ENCODE data around the gene SLC8A3.

SLC8A3 gene

GRCh38 chr14:70080076-70080475, 108.7 kb downstream of the SLC8A3 start:
- Histone ChIP-seq H4K91ac (ENCODE audit: low read depth, low read length) (no peak overlapping the region), H2AK5ac (ENCODE audit: low read length) (no peak overlapping the region), H3K27ac (ENCODE audit: low read depth, low read length) (no peak overlapping the region), H2AFZ (ENCODE audit: insufficient read depth, low read length, poor library complexity) (no peak overlapping the region), H3K9me3 (ENCODE audit: insufficient read depth, low read depth, low read length) (no peaks in the 10 kb centered on the region), H3K4me3 (ENCODE audit: low read depth, low read length) (no peak overlapping the region), H3K4me2 (ENCODE audit: low read length) (no peak overlapping the region), H2BK12ac (ENCODE audit: low read length) (no peak overlapping the region), H3K18ac (ENCODE audit: low read length) (no peak overlapping the region), H3K4ac (ENCODE audit: low read depth, low read length) (no peak overlapping the region), H3K27me3 (ENCODE audit: insufficient read depth, low read length) (no peaks in the 10 kb centered on the region), H2BK5ac (ENCODE audit: low read depth, low read length, poor library complexity) (no peak overlapping the region), H3K23ac (ENCODE audit: low read length) (no peak overlapping the region), H3K14ac (ENCODE audit: low read length) (no peak overlapping the region), H3K9ac (ENCODE audit: low read length) (no peak overlapping the region), H3K36me3 (ENCODE audit: control insufficient read depth in 1 of 2, insufficient read depth in 2 of 2, low read length in 2 of 2) (no peaks in the 10 kb centered on the region), H4K8ac (ENCODE audit: low read depth, low read length) (no peak overlapping the region), H3K4me1 (ENCODE audit: control insufficient read depth in 1 of 2, insufficient read depth in 2 of 2, low read length in 2 of 2) (no peaks in the 10 kb centered on the region), H2BK120ac (ENCODE audit: insufficient read depth, low read length, poor library complexity) (no peak overlapping the region), H3K79me1 (ENCODE audit: low read length) (no peaks in the 10 kb centered on the region), H4K12ac (ENCODE audit: low read depth, low read length) (no peak overlapping the region), H3K79me2 (ENCODE audit: control insufficient read depth, insufficient read depth, low read length, poor library complexity) (no peaks in the 10 kb centered on the region)
- no peak for DNase-seq
- no CpG with 5 or more reads among the region's 6 CpGs for WGBS (ENCODE audit: extremely low coverage, insufficient coverage, insufficient read length)

- Histone ChIP-seq H3K36me3 (ENCODE audit: control insufficient read depth in 1 of 2, insufficient read depth in 2 of 2, low read length in 2 of 2) (no peaks in the 10 kb centered on the region), H4K8ac (ENCODE audit: low read depth, low read length) (no peak overlapping the region), H3K79me1 (ENCODE audit: low read length) (no peaks in the 10 kb centered on the region), H2AK5ac (ENCODE audit: low read length) (no peak overlapping the region), H3K27ac (ENCODE audit: low read depth, low read length) (no peak overlapping the region), H2BK5ac (ENCODE audit: low read depth, low read length, poor library complexity) (no peak overlapping the region), H3K9me3 (ENCODE audit: insufficient read depth, low read depth, low read length) (no peaks in the 10 kb centered on the region), H4K12ac (ENCODE audit: low read depth, low read length) (no peak overlapping the region), H2AFZ (ENCODE audit: insufficient read depth, low read length, poor library complexity) (no peak overlapping the region), H2BK120ac (ENCODE audit: insufficient read depth, low read length, poor library complexity) (no peak overlapping the region), H3K14ac (ENCODE audit: low read length) (no peak overlapping the region), H3K4ac (ENCODE audit: low read depth, low read length) (no peak overlapping the region), H2BK12ac (ENCODE audit: low read length) (no peak overlapping the region), H3K4me1 (ENCODE audit: control insufficient read depth in 1 of 2, insufficient read depth in 2 of 2, low read length in 2 of 2) (no peaks in the 10 kb centered on the region), H3K23ac (ENCODE audit: low read length) (no peak overlapping the region), H3K4me2 (ENCODE audit: low read length) (no peak overlapping the region), H3K9ac (ENCODE audit: low read length) (no peak overlapping the region), H3K4me3 (ENCODE audit: low read depth, low read length) (no peak overlapping the region), H3K79me2 (ENCODE audit: control insufficient read depth, insufficient read depth, low read length, poor library complexity) (no peaks in the 10 kb centered on the region), H4K91ac (ENCODE audit: low read depth, low read length) (no peak overlapping the region), H3K18ac (ENCODE audit: low read length) (no peak overlapping the region), H3K27me3 (ENCODE audit: insufficient read depth, low read length) (no peaks in the 10 kb centered on the region)
- DNase-seq: no peak
Measured at GRCh38 chr14:70078329-70078728, 110.4 kb downstream of the SLC8A3 start.

- no peaks in the 10 kb centered on the region for H3K79me1 ChIP-seq (ENCODE audit: low read length)
Measured at GRCh38 chr14:70077720-70078119, 111.0 kb downstream of the SLC8A3 start.

DNA sequence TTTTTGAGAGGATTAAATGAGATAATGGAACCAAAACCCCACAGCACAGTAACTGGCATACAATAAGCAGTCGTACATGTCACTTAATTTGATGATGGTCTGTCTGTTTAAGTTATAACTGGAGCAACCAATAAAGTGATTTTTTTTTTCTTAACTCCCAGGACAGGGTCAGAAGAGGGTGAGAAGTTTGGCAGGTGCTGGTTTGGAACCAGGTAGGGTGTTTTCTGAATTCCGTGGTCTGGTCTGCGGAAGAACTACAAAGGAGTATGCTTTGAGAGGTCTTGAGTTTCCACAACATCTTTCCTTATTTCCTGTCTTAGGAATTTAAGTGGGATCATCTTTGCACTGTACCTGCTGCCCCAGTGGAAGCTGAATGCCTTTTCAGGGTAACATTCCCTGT, 111.7 kb downstream of the SLC8A3 start:
- Histone ChIP-seq H3K23ac (ENCODE audit: low read length) (no peak overlapping the region), H3K27me3 (ENCODE audit: insufficient read depth, low read length) (no peaks in the 10 kb centered on the region), H3K36me3 (ENCODE audit: control insufficient read depth in 1 of 2, insufficient read depth in 2 of 2, low read length in 2 of 2) (no peaks in the 10 kb centered on the region), H3K4ac (ENCODE audit: low read depth, low read length) (no peak overlapping the region), H3K9me3 (ENCODE audit: insufficient read depth, low read depth, low read length) (no peaks in the 10 kb centered on the region), H3K4me3 (ENCODE audit: low read depth, low read length) (no peak overlapping the region), H3K14ac (ENCODE audit: low read length) (no peak overlapping the region), H4K91ac (ENCODE audit: low read depth, low read length) (no peak overlapping the region), H4K8ac (ENCODE audit: low read depth, low read length) (no peak overlapping the region), H3K27ac (ENCODE audit: low read depth, low read length) (no peak overlapping the region), H2AK5ac (ENCODE audit: low read length) (no peak overlapping the region), H3K79me1 (ENCODE audit: low read length) (no peaks in the 10 kb centered on the region), H3K18ac (ENCODE audit: low read length) (no peak overlapping the region), H4K12ac (ENCODE audit: low read depth, low read length) (no peak overlapping the region), H2AFZ (ENCODE audit: insufficient read depth, low read length, poor library complexity) (no peak overlapping the region), H3K4me1 (ENCODE audit: control insufficient read depth in 1 of 2, insufficient read depth in 2 of 2, low read length in 2 of 2) (no peaks in the 10 kb centered on the region), H3K4me2 (ENCODE audit: low read length) (no peak overlapping the region), H2BK5ac (ENCODE audit: low read depth, low read length, poor library complexity) (no peak overlapping the region), H2BK120ac (ENCODE audit: insufficient read depth, low read length, poor library complexity) (no peak overlapping the region), H3K9ac (ENCODE audit: low read length) (no peak overlapping the region), H2BK12ac (ENCODE audit: low read length) (no peak overlapping the region), H3K79me2 (ENCODE audit: control insufficient read depth, insufficient read depth, low read length, poor library complexity) (no peaks in the 10 kb centered on the region)
- WGBS (ENCODE audit: extremely low coverage, insufficient coverage, insufficient read length): no CpG with 5 or more reads among the region's 3 CpGs
- DNase-seq: no peak

More at GRCh38 chr14:70077720-70078119, 111.0 kb downstream of the SLC8A3 start:
- H3K18ac ChIP-seq (ENCODE audit: low read length): no peak overlapping the region
- WGBS (ENCODE audit: extremely low coverage, insufficient coverage, insufficient read length): no CpG with 5 or more reads among the region's 2 CpGs
- H4K91ac ChIP-seq (ENCODE audit: low read depth, low read length): no peak overlapping the region
- H3K4me2 ChIP-seq (ENCODE audit: low read length): no peak overlapping the region
- H4K8ac ChIP-seq (ENCODE audit: low read depth, low read length): no peak overlapping the region
- no peak overlapping the region for H4K12ac ChIP-seq (ENCODE audit: low read depth, low read length)
- no peak overlapping the region for H2BK12ac ChIP-seq (ENCODE audit: low read length)
- H2AK5ac ChIP-seq (ENCODE audit: low read length): no peak overlapping the region
- H3K36me3 ChIP-seq (ENCODE audit: control insufficient read depth in 1 of 2, insufficient read depth in 2 of 2, low read length in 2 of 2): no peaks in the 10 kb centered on the region
- H3K23ac ChIP-seq (ENCODE audit: low read length): no peak overlapping the region
- H3K27ac ChIP-seq (ENCODE audit: low read depth, low read length): no peak overlapping the region
- no peak overlapping the region for H2BK120ac ChIP-seq (ENCODE audit: insufficient read depth, low read length, poor library complexity)
- no peak overlapping the region for H3K4me3 ChIP-seq (ENCODE audit: low read depth, low read length)
- no peak overlapping the region for H2AFZ ChIP-seq (ENCODE audit: insufficient read depth, low read length, poor library complexity)
- H3K4ac ChIP-seq (ENCODE audit: low read depth, low read length): no peak overlapping the region
- no peaks in the 10 kb centered on the region for H3K27me3 ChIP-seq (ENCODE audit: insufficient read depth, low read length)
- no peaks in the 10 kb centered on the region for H3K79me2 ChIP-seq (ENCODE audit: control insufficient read depth, insufficient read depth, low read length, poor library complexity)
- no peak overlapping the region for H2BK5ac ChIP-seq (ENCODE audit: low read depth, low read length, poor library complexity)
- H3K9me3 ChIP-seq (ENCODE audit: insufficient read depth, low read depth, low read length): no peaks in the 10 kb centered on the region
- H3K9ac ChIP-seq (ENCODE audit: low read length): no peak overlapping the region
- H3K14ac ChIP-seq (ENCODE audit: low read length): no peak overlapping the region
- no peaks in the 10 kb centered on the region for H3K4me1 ChIP-seq (ENCODE audit: control insufficient read depth in 1 of 2, insufficient read depth in 2 of 2, low read length in 2 of 2)
- DNase-seq: no peak
